HG02981 (cell line): Measurements from ENCODE around the gene CRYBB1.

Source experiments
- ATAC-seq: cut with Tn5 transposase; IDR thresholded peaks from one replicate; pipeline ENCODE4 v1.9.1; 2021; ENCODE audit warnings: mild to moderate bottlenecking, moderate library complexity; ENCODE audit not compliant: unreplicated experiment

The CRYBB1 gene

DNA sequence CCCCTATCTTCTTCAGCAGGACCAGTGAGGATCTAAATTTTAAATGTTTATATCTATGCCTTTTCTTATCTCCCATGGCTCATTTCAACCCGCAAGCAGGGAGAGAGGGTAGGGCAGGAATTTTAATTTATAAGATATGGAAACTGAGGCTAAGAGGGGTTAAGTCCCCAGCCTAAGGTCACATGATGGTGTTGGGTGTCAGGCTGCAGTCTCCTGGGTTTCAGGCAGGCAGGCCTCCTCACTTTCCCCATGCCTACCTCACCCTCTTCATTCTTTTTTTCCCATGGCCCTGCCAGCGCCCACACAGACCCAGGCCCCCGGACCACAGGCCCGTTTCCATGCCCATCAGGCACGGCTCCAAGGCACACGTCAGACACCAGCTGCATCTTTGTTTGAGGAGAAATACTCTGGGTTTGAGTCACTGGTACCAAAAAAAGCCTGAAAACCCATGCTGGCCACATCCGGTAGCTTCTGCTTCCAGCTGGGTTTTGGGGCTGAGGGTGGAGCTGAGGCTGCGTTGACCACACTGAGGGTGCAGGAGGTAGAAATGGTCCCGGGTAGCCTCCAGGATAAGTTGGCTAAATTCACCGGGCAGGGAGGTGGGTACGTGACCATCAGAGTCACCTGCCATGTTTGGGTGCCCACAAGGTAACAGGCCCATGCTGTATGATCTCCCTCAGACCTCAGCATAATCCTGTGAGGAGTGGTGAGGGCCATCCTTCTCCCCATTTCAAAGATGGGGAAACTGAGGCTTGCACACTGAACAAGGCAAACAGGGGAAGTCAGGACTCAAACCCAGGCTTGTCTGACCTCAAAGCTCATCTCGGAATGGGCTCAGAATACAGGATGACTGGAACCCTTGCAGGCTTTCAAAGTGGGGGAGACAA lies 7.5 kb downstream of the CRYBB1 start:
- ATAC-seq, result peak; percentile 63

DNA sequence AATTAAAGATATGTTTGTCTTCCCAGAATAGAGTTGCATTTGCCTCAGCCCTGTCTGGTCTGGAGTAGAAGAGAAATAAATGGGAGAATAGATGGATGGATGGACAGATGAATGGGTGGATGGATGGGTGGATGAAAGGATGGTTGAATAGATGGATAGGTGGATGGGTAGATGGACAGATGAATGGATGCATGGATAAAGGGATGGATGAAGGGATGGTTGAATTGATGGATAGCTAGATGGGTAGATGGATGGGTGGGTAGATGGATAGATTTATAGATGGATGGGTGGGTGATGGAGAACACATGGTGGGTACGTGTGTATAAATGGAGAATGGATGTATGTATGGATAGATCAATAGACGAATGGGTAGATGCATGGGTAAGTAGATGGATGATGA lies 8.5 kb downstream of the CRYBB1 start:
- no peak for ATAC-seq

DNA sequence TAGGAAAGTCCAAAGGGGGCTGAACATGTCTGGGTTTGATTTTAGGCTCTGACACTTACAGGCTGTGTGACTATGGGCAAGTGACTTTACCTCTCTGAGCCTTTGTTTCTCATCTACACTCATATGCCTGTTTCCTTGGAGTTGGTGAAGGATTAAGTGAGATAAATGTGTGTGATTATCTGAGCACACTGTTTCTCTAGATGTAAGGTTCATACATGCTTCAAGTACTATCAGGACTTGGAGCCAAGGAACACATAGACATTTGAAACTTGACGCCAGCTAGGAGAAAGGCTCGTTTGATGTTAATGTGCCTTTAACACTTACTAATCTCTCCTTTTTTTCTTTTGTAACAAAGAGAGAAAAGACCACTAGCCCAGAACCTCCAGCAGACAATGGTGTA lies 9.7 kb downstream of the CRYBB1 start:
- ATAC-seq, result no peak

DNA sequence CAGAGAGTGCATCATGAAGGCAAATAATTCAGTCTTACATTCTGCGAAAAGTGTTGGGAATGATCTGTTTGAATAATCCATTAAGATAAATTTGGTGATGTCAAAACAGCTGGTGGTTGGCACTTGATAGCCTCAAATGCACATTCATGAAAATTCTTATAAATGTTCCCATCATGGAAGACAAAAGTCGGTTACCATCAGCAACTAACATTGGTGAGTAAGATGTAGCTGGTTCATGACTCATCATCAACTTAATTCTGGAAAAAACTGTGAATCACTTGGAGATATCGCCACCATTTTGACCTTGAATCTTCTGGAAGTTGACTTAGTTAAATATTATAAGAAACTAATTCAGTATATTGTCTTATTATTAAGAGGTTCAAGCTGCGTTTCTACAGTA lies 11.2 kb downstream of the CRYBB1 start:
- ATAC-seq, result no peak

DNA sequence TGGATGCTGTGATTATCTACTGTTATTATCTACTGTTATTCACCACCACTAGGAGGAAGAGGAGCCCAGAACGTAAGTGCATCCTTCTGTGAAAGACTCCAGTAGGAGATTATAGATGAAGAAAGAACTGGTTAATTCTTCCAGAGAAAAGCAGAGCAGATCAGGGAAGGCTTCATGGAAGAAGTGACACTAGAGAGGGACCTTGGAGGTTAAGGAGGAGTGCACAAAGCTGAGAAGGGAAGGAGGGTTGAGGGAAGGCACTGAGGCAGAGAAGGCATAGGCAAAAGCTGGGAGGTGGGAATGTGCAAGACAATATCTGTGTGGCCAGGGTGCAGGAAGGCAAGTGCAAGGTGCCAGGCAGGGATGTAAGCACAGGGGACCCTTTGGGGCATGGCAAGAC lies 13.5 kb downstream of the CRYBB1 start:
- ATAC-seq, result no peak

DNA sequence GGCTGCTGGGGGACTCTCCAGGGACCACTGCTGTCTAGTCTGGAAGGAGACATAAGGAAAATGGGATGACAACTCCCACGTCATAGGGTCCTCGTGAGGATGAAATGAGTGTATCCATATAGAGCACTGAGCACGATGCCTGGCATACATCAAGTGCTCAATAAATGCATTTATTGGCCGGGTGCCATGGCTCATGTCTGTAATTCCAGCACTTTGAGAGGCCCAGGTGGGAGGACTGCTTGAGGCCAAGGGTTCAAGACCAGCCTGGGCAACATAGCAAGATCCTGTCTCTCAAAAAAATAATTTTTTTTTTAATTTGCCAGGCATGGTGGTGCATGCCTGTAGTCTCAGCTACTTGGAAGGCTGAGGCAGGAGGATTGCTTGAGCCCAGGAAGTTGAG lies 15.7 kb downstream of the CRYBB1 start:
- ATAC-seq, result no peak

DNA sequence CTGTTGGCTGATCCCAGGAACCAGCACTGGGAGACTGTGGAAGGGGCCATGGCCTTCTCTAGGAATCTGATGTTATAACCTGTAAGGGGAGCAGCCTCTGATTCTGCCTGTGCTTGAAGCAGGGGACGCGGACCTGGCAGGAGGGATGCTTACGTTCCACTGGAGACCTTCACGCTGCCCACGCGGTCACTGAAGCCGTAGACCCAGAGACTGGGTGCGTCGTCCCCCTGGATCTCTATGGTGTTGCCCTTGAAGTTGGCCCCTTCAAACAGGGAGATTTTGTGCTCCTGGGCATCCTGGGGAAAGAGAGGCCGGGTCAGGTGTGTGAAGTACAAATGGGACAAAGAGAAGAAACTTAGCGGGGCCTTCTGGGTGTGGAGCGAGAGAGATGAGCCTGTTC lies 16.1 kb downstream of the CRYBB1 start:
- ATAC-seq, result no peak

DNA sequence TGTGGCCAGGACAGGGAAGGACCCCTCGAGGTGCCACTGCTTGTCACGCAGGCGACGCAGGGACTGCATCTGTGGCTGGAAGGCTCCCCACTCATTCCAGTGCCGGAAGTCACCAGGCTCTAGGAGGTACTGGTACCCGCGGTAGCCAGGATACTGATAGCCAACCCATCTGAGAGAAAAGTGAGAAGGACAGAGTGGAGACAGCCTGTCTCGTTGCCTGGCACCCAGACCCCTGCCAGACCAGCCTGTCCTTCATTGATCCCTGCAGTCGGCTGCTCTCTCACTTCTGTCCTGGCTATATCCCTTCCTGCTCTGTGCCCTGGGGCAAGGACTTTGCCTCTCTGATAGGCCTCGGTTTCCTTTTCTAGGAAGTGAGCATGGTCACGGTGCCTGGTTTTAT lies 18.3 kb downstream of the CRYBB1 start:
- ATAC-seq, result no peak

DNA sequence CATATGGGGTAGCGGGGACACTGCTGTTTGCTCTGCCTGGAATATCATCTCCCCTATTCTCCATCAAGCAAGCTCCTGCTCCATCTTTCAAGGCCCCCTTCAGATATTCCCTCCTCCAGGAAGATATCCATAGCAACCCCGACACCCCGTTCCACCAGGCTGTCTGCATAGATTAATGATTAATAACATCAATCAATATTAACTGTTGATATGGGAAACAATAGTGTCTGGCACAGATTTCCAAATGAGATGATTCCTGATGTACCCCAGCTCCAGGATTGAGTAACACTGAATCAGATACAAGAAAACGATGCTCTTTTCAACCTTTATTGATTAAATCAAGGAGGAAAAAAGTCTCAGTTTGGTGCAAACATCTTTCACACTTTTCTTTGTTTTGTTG lies 20.3 kb downstream of the CRYBB1 start:
- ATAC-seq, result no peak

DNA sequence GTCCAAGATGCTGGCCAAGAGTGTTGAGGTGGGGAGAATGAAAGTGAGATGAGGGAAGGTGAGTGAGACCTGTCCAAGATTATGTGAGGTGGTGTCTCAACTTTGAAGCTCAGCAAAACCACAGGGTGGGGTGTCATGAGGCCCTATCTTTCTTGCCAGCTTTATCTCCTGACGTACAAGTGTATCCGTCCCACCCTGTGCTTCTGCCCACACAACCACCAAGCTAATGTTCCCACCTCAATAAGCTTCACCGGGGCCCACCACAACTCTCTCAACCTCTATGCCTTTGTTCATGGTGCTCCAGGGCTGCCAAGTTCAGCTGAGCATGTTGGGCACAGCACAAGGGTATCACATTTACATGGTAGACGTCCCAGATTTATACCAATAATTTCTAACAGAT lies 20.8 kb downstream of the CRYBB1 start:
- ATAC-seq, result no peak

DNA sequence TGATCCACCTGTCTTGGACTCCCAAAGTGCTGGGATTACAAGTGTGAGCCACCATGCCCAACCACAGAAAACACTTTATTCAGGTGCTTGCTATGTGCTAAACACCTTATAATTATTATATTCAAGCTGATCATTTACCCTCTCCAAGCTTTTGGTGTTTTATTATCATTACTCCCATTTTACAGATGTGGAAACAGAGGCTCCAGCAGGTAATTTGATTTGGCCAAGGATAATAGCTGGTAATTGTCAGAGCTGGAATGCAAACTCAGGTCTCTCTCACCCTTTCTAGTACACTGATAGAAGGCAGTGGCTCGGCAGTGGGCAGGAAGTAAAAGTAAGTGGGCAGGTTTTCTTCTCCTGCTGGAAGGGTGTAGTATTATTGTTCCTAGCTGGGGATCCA lies 24.1 kb downstream of the CRYBB1 start:
- ATAC-seq, result no peak

DNA sequence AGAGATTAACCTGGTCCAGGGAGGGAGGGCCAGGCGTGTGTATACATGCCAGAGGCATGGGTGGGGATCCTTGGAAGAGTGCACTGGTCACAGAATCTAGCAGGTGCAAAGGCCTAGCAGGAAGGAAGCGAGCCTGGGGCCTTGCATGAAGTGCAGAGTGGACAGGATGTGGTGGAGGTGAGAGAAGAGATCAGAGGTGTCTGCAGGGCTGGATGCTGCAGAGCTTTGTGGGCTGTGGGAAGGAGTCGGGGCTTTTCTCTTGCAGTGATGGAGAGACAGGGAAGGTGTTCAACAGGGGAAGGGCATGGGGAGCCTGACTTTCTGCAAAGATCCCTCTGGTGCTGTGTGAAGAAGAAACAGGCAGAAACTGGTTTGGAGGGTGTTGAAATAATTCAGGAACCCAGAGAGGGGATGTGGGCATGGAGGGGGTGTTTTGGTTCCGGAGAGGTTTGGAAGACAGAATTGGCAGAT lies 25.4 kb downstream of the CRYBB1 start:
- peak; percentile 50 for ATAC-seq

DNA sequence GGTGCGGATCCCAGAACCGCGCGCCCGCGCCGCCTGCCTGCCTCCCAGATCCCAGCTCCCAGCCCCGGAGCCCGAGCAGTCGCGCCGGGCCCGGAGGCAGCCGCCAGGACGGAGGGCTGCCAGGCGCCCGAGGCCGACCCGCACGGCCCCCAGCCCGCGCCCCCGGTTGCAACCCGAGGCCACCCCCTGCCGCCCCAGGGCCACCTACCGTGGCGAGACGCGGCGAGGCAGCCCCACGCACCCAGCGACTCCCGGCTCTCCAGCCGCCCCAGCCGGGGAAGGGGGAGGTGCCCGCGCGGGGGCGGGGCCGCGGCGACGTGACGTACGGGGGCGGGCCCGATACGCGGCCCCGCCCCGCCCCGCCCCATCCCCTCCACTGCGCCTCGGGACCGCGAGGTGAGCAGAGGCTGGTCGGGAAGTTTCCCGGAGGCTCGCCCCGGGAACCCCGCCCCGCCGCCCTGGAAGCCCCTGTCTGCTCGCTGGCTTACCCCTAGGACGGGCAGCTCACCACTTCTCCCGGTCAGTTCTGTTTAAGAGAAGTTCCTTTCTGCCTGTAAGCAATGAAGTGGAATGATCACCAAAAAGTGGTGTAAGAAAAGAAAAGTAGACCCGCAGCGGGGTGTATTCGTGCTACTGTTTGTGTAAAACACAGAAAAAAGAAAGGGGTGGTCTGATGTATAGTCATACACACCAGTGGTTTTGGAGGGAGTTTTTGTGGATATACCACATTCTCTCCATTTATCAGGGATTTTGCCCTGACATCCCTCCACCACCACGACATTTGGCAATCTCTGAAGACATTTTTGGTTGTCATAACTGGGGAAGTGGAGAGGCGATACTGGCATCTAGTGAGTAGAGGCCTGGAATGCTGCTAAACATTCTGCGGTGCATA lies 27.7 kb downstream of the CRYBB1 start, which contains the start of gene TPST2:
Gene TPST2, minus strand, starts transcription at position 288 of the 892 bp plus-strand sequence. CDS start 48,502 bp downstream, outside the sequence.
- ATAC-seq, result peak; percentile 64

DNA sequence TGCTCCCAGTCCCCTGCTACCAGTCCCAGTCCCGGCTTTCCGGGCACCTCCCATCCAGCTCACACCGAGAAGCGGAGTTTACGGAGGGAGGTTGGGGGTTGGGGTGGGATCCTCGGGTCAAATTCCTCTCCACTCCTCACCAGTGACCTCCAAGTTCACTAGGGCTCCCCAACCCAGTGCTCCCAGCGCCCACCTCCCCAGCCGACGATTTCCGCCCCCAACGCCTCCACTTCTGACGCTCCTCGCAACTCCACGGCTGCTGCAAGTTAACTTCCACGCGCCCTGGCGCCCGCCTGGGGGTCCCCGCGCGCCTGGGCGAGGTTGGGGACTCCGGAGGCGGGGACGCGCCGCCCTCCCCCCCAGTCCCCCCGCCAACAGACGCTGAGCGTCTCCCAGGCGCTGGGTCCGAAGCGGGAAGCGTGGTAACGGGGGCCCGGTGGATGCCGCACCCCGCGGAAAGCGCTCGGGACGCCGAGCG lies 28.4 kb downstream of the CRYBB1 start:
- peak; percentile 12 for ATAC-seq

DNA sequence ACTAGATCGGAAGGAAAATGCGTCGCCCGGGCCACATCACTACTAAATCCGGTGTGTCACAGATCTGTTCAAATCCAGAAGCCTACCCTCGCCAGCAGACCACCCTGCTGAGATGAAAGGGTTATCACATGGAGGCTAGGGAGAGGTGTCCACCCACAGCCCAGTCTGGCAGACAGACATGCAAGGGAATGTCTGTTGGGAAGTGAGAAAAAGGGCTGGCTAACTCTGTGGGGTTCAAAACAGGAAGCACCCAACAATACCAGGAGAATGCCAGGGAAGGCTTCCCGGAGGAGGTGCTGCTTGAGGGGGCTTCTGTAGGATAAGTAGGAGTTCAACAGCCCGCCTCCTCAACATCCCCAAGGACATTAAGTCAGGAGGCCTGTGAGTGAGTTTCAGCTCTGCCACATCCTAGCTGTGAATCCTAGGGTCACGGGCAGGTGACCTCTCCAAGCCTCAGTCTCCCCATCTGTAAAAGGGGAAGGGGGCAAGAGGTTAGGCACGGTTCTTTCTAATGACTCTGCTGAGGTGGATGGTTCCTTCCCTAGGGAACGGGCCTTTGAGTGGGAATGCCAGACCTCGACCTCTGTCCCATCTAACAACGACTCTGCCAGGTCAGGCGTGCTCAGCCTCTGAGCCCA lies 29.0 kb downstream of the CRYBB1 start:
- no peak for ATAC-seq

DNA sequence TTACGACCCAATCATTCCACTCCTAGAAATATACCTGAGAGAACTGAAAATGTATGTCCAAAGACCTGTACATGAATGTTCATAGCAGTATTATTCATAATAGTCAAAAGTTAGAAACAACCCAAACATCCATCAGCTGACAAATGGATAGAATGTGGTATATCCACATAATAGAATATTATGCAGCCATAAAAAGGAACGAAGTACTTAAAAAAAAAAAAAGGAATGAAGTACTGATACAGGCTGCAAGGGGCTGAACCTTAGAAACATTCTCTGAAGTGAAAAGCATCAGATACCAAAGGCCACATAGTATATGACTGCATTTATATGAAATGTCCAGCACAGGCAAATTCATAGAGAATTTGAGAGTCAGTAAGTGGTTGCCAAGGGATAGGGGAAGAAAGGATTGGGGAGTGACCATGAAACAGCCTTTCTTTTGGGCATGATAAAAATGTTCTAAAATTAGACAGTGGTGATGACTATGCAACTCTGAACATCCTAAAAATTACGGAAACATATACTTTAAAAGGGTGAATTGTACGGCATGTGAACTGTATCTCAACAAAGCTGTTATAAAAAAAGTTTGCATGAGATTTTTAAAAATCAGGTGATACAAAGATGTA lies 29.7 kb downstream of the CRYBB1 start:
- no peak for ATAC-seq

DNA sequence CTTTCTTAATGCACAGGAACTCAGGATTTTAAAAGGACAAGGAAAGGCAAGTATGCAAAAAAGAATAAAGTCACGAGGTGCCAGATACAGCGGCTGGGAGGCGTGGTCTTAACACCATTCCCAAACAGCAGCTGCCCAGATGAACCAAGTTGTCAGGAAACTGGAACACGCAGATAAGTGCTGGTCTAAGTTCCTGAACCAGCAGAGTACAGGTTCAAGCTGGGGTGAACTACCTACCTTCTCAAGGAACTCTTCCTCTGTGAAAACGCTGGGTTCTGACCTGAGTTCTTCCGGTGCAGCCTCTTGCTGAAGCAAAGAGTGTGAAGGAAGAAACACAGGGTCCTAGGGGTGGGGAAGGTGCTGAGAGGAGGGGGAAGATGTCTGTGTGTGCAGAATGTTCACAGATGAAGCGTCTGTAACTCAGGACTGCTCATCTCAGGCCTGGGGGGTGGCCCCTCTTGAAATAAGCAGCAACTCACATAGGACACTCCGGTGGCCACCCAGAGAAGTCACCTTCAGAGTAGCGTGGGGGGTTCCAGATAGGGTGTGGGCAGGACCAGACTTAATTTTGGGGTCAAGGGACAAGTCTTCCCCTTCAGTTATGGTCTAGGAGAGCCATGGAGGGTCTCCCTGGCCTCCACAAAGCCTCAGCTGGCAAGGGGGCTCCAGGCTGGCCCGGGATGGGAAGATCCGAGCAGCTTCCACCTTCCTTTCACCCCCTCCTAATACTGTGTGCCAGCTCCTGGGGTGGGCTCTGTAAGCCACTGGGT lies 31.1 kb downstream of the CRYBB1 start:
- no peak for ATAC-seq

DNA sequence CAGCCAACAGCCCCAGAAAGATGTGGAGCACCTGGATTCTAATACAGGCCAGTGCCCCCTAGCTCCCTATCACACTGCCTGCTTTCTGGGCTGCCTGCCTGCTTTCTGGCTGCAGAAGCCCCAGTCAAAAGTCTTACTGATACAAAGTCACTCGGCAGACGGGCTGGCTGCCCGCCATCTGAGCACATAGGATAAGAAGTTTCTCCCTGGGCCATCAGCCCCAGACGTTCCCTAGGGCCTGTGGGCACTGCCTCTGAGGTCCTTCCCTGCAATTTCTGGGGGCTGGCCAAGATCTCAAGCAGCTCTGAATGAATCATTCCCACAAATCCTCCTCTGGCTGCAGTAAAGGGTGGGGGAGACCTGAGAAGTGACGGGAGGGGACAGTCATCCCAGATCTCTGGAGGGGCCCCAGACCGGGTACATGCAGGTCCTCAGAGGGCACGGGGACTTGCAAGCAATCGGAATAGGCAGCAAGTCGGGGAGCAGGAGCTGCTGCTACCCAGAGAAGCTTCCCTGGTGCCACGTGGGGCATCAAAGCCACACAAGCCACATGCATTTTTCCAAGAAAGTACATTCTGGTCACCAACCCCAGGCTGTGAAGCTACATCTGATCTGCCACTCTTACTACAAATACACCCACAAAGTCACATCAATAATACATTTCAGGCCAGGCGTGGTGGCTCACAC lies 32.6 kb downstream of the CRYBB1 start:
- ATAC-seq, result no peak

DNA sequence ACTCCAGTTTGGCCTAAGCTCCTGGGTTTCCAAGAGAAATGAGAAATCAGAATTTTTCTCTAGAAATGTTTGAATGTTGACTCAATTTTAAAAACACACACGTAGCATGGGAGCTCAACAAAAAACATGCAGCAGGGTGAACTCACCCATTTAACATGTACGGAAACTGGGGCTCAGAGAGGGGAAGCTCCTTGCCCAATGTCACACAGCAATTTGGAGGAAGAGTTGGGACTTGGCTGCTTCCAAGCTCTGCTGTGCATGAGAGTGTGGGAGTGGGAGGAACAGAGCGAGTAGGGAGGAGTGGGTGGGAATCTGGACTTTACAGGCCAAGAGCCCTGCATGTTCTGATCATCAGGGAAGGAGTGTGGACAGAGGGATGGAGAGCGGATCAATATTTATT lies 33.8 kb downstream of the CRYBB1 start:
- no peak for ATAC-seq
